HG02642 (cell line): ENCODE data around the gene TRMT2B.
"Not testable (repeated sequence)": the region's sequence is repeated elsewhere in the genome, so short reads cannot be mapped to it uniquely, and the experiment has no call there.

ENCODE experiments used
- ATAC-seq: cut with Tn5 transposase; IDR thresholded peaks from one replicate; pipeline ENCODE4 v1.9.1; 2021; ENCODE audit warnings: mild to moderate bottlenecking; ENCODE audit not compliant: unreplicated experiment, poor library complexity

TRMT2B gene, protein sequence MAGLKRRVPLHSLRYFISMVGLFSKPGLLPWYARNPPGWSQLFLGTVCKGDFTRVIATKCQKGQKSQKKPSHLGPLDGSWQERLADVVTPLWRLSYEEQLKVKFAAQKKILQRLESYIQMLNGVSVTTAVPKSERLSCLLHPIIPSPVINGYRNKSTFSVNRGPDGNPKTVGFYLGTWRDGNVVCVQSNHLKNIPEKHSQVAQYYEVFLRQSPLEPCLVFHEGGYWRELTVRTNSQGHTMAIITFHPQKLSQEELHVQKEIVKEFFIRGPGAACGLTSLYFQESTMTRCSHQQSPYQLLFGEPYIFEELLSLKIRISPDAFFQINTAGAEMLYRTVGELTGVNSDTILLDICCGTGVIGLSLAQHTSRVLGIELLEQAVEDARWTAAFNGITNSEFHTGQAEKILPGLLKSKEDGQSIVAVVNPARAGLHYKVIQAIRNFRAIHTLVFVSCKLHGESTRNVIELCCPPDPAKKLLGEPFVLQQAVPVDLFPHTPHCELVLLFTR

GRCh38 chrX:101051549-101052302 lies at the start of gene TRMT2B:
TRMT2B (minus strand) TSS chrX:101052111; CDS start chrX:101042289, 9,822 bp downstream.
- peak; percentile 97 for ATAC-seq

DNA sequence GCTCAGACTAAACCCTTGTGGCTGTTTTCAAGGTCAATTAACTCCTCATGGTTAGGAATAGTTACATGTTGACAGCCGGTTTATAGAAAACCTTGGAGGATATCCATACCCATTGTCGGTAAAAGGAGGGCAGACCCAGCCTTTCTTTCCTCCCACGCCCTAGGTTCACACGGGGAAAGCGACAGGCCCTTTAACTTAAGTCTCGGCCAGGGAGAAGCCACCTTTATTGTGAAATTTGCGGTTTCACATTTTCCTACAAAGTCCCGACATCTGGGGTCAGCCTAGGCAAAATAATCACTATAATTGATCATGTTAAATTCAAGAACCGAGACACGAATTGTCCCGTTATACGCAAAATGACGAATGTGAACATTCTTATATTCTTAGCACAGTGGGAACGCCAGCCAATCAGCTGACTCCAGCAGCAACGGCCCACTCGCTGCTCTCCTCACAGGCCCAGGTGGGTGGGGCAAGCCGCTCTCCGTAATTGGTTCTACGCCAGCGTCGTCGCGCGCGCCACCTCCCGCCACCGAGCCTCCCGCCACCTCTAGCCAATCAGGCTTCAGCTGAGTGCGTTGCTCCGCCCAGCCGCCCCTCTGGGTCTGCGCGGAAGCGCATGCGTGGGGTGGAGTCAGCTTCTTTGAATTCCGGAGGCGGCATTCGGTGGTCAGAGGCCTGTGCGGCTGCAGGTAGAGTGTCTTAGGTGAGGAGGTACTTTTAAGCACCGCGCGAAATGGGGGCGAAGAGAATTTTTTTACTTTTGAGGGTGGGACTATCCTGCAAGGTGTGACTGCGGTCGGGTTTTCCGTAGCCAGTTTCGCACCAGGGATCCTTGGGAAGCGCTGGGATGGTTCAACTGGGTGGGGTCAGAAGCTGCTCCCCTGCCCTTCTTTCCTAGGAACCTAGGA lies 45.9 kb upstream of the TRMT2B start, which contains the start of gene CENPI:
Gene CENPI (plus strand): TSS at position 659 of the 908 bp plus-strand sequence. CDS start 2,867 bp downstream, outside the sequence.
- peak; percentile 100 for ATAC-seq

- ATAC-seq, result no peak
These were observed 39.9 kb upstream of the TRMT2B start for GRCh38 chrX:101091817-101092216.

- no peak for ATAC-seq
These were observed 29.3 kb upstream of the TRMT2B start for GRCh38 chrX:101081231-101081630.

- ATAC-seq, result no peak
These were observed 28.6 kb upstream of the TRMT2B start for GRCh38 chrX:101080326-101081124.

DNA sequence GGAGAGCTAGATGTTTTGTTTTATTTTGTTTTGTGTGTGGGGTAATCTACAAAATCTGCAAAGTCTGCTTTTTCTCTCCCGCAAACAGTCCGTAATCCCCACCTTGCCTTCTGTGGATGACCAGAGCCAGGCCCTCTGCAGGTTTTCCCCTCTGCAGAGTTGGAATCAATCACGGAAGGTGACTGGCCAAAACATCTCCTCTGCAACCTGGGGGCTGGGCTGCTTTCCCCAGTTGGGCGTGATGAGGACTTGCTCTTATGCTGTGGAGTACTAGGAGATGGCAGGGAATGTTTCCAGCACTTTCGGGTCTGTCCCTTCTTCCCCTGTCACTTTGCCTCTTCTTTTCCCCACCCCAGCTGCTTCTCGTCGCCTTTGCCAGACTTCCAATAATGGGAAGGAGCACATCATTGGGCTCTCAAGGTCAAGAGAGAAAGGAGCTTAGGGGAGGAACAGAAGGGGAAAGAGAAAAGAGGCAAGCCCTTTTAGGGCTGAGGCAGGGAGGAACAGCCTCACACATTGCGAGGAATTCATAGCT lies 27.9 kb upstream of the TRMT2B start:
- ATAC-seq, result no peak

DNA sequence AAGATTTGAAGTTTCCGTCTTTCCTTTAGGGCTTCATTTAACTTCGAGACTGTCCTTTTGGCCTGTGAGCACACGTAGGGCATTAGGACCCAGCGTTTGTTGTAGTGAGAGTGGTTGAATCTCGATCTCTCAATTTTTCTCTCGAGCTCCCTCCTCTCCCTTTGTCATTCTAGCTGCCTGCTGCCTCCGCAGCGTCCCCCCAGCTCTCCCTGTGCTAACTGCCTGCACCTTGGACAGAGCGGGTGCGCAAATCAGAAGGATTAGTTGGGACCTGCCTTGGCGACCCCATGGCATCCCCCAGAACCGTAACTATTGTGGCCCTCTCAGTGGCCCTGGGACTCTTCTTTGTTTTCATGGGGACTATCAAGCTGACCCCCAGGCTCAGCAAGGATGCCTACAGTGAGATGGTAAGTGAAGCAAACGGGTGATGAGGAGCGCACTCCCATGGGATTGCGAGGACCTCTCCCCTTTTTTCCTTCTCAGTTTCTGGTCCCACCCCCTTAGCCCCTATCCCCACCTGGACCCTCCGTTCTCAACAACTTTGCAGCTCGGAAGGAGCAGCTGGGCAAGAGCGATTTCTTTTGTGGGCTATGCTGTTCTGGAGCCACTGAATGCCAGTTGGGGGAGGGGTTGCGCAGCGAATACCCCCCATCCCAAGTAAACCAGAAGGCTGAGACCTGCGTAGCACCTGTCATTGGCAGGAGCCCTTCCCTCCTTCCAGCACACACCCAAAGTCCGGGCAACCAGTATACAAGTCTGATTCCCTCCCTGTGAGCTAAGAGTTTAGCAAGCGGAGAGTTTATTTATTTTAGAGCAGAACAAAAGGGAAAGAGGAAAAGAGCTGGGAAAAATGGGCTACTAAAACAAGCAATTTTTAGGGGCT lies 27.0 kb upstream of the TRMT2B start, which contains the start of gene TMEM35A:
Gene TMEM35A (plus strand): TSS at position 164 of the 883 bp plus-strand sequence. CDS start 124 bp downstream, at position 288.
- no peak for ATAC-seq

DNA sequence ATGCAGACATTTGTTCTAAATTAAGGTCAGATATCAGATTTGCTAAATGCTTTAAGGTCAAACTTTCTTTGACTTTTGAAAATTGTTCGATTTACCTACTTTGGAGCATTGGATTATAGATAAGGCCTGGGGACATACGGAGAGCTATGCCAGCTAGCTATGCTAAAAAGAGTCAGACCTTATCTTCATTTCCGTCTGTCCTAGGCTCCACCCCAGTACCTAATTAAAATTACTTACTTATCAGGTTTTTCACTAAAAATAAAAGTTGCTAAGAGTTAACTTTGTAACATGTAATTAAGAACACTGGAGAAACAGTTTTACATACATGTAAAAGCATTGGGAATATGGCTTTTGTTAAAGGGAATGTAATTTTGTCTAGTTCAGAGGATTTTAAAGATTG lies 19.7 kb upstream of the TRMT2B start:
- ATAC-seq, result no peak

GRCh38 chrX:101062176-101062575 lies 10.3 kb upstream of the TRMT2B start:
- no peak for ATAC-seq

DNA sequence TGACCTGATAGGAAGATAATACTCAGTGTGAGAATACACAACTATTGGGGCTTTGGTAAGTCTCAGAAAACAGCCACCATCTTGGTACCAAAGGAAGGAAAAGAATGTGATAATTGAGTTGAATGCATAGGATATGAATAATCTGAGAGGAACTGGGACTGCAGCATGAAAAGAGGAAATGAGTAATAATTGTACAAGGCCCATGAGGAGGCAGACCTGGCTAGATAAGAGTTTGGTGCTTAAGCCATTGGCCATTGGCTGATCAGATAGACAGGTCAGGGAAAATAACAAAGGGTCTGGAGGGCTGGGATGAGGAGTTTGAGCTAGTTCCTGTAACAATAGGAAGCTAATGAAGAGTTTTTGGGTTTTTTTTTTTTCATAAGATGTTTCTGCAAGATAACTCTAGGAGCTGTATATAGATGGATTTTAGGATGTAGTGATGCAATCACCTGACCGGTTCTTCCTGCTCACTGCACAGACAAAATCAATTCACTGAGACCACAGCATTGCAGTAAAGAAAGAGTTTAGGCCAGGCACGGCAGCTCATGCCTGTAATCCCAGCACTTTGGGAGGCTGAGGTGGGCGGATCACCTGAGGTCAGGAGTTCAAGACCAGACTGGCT lies 5.3 kb upstream of the TRMT2B start:
- peak; percentile 85 for ATAC-seq

- ATAC-seq, result not testable (repeated sequence)
These were observed 4.6 kb upstream of the TRMT2B start for GRCh38 chrX:101056551-101056950.

DNA sequence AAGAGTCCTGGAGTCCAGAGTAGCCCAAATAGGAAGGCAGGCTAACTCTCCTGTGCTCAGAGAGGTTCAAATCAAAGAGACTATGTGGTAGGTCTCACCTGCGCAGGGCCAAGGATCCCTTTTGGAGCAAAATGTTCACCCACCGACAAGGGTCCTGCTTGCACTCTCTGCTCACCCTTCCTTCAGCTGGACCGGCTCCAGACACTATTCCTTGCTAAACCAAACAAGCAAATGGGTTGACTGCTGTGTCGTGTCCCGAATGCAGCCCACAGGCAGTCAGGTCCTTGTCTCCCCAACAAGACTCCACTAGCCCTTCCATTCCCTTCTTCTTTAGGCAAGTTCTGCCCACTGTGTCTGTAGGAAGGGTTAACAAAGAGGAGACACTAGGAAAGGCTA lies 760 bp downstream of the TRMT2B start:
- ATAC-seq, result peak; percentile 12

DNA sequence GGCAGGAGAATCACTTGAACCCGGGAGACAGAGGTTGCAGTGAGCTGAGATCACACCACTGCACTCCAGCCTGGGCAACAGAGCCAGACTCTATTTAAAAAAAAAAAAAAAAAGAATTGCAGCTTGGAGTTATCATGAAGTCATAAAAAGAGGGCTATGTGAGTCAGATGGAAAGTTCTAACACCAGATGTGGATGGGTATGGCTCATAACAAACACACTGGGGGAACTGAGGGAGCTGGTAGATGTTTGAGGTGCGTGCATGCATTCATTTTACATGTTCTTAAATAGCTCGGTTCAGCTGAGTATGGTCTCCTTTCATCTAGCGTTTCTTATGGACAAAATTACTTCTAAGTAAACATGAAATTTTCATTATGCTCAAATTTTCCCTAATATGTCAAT lies 11.7 kb downstream of the TRMT2B start:
- no peak for ATAC-seq

GRCh38 chrX:101037231-101037630 lies 14.7 kb downstream of the TRMT2B start:
- no peak for ATAC-seq

DNA sequence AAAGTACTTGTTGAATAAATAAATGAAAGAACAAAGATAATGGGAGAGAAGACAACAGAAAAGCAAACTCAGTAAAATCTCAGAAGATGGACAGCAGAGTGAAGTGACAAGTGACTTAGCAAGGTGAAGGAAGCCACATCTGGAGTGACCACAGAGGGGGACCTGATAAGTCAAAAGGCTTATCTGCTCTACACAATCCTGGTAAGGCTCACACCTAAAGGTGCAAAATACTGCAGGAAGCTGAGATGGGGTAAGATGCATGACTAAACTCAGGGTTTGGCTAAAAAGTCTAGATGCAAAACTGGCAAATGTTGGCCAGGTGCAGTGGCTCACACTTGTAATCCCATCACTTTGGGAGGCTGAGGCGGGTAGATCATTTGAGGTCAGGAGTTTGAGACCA lies 22.2 kb downstream of the TRMT2B start:
- ATAC-seq, result no peak

DNA sequence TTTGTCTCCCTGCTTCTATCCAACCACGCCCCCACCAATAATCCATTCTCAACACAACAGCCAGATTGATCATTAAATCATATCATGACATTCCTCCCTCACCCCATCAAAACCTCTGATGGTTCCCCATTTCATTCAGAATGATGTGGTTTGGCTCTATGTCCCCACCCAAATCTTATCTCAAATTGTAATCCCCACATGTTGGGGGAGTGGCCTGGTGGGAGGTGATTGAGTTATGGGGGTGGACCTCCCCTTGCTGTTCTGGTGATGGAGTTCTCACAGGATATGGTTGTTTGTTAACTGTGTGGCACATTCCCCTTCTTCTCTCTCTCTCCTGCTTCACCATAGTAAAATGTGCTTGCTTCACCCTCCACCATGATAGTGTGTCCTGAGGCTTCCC lies 23.3 kb downstream of the TRMT2B start:
- no peak for ATAC-seq

DNA sequence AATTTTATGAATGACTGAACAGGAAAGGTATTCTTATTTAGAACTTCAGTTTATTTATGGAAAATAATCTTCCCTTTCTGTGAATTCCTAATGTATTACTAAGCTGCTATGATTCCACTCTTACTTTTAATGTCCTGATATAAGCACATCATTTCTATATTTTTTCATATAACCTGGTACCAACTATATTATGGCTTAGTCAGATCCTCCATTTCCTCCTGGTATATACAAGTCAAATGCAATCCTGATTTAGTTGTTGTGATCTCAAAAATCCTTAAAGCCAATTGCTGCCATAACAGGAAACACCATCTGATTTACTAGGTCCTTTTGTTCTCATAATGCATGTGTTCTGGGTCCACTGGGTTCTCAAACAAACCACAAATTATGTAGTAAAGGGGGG lies 26.8 kb downstream of the TRMT2B start:
- no peak for ATAC-seq

- no peak for ATAC-seq
These were observed 29.9 kb downstream of the TRMT2B start for GRCh38 chrX:101022020-101022419.
